GM19372 (cell line): ENCODE results near the gene ARID5B.
"Not testable (repeated sequence)": the region's sequence is repeated elsewhere in the genome, so short reads cannot be mapped to it uniquely, and the experiment has no call there.

ENCODE experiments used
- ATAC-seq: cut with Tn5 transposase; IDR thresholded peaks from one replicate; pipeline ENCODE4 v1.9.1; 2021; ENCODE audit warnings: mild to moderate bottlenecking, low read depth, moderate library complexity; ENCODE audit not compliant: unreplicated experiment

ARID5B gene, protein sequence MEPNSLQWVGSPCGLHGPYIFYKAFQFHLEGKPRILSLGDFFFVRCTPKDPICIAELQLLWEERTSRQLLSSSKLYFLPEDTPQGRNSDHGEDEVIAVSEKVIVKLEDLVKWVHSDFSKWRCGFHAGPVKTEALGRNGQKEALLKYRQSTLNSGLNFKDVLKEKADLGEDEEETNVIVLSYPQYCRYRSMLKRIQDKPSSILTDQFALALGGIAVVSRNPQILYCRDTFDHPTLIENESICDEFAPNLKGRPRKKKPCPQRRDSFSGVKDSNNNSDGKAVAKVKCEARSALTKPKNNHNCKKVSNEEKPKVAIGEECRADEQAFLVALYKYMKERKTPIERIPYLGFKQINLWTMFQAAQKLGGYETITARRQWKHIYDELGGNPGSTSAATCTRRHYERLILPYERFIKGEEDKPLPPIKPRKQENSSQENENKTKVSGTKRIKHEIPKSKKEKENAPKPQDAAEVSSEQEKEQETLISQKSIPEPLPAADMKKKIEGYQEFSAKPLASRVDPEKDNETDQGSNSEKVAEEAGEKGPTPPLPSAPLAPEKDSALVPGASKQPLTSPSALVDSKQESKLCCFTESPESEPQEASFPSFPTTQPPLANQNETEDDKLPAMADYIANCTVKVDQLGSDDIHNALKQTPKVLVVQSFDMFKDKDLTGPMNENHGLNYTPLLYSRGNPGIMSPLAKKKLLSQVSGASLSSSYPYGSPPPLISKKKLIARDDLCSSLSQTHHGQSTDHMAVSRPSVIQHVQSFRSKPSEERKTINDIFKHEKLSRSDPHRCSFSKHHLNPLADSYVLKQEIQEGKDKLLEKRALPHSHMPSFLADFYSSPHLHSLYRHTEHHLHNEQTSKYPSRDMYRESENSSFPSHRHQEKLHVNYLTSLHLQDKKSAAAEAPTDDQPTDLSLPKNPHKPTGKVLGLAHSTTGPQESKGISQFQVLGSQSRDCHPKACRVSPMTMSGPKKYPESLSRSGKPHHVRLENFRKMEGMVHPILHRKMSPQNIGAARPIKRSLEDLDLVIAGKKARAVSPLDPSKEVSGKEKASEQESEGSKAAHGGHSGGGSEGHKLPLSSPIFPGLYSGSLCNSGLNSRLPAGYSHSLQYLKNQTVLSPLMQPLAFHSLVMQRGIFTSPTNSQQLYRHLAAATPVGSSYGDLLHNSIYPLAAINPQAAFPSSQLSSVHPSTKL

DNA sequence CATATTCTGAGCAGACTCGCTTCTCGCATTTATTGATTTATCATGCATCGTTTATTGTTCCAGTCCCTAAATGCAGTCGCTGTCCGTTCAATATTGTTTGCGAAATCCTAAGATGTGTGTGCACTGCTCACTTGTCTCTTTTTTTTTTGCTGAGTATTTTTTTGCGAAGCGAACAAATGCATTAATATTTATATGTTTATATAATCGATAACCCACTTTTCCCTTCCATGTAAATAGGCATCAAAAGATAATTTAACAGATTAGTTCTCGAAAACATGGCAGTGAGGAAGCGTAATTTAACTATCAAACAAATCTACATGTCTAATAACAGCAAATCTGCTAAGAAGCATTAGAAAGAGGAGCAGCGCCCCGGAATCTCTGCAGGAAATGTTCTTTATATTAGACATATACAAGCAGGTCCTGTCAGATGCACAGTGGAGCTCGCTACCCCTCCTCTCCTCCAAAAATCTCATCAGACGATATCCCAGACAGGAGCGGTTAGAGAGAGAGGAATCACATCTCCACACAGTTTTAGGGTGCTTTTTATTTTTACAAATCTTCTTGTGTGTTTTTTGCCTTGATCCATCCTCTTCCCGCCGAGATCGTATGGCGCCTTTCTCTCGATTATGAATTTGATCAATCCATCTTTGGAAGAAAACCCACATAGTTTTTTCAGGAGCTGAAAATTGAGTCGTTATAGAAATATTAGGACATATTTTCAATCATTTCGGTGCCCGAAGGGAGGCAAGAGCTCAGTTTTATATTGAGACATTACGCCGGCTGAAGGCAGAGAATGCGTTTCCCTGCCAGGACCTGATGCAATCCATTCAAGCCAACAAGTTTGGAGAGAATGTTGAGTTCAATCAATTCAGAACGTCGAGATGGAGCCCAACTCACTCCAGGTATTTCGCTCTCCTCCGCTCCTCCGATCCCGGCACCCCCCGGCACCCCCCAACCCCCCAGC, at the start of gene ARID5B:
Gene ARID5B (plus strand): TSS at position 871 of the 964 bp plus-strand sequence. CDS start 11 bp downstream, at position 882.
- no peak for ATAC-seq

DNA sequence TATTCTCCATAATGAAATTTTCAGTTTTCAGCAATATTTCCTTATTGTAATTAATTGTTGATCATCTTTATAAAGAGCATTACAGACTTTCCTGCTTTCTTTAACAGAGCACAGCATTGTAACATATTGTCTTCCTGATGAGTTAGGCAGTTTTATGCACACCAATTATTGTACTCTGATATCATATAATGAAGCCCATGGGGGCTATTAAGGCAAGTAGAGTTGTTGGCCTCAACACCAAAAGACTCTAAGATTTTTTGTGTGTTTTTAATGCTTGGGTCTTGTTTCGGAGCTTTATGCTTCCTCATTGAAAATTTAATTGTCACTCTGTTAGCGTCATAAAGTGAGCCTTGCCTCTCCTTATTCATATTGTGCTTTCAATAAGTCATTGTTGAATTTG, 49.2 kb upstream of the ARID5B start:
- no peak for ATAC-seq

DNA sequence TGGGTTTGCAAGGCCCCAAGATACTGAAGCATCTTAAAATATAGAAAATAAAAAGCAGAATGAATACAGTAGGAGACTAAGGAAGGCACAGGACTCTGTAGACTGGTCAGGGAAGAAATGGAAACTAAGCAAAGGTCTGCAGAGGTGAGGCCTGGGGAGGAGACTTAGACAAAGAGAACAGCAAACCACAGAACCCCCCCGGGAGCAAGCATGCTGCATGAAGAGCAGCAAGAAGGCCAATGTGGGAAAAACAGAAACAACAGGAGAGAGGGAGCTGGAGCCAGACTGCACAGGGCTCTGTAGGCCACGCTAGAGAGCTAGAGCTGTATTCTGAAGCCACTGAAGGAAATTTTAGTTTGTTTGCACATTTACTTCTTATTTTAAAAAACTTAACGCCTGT, 45.7 kb upstream of the ARID5B start:
- no peak for ATAC-seq

DNA sequence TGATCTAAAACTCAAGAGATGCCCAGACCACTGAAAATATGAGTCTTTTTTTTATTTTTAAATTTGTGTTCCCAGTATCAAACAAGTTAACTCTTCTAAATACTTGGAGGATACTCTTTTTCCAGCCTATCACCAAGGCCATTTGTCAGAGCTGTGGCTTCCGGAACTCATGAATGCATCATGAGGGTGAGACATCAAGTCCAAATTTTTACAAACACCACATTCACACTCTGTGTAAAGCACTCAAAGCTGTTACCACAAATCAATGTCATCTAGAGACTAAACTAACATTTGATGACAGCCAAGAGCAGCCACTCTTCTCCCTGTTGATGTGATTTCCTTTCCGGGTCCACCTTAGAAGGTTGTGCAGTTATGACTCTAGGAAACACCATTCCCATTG, 43.8 kb upstream of the ARID5B start:
- ATAC-seq, result no peak

DNA sequence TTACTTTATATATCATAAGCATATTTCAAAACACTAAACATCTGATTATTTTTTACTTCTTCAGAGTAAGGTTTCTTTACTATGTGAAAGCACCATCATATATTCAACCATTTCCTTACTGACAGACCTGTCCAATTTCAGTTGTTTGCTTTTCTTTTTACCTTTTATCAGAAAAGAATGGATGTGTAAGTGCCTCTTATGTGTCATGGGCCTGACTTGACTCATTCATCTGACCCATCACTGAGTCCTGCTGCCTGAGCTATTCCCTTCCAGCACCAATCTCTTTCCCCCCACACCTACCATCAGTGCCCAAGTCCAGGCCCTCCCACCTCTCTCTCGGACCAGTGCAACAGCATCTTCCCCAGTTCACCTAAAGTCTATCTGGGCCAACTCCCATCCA, 41.7 kb upstream of the ARID5B start:
- ATAC-seq, result no peak

DNA sequence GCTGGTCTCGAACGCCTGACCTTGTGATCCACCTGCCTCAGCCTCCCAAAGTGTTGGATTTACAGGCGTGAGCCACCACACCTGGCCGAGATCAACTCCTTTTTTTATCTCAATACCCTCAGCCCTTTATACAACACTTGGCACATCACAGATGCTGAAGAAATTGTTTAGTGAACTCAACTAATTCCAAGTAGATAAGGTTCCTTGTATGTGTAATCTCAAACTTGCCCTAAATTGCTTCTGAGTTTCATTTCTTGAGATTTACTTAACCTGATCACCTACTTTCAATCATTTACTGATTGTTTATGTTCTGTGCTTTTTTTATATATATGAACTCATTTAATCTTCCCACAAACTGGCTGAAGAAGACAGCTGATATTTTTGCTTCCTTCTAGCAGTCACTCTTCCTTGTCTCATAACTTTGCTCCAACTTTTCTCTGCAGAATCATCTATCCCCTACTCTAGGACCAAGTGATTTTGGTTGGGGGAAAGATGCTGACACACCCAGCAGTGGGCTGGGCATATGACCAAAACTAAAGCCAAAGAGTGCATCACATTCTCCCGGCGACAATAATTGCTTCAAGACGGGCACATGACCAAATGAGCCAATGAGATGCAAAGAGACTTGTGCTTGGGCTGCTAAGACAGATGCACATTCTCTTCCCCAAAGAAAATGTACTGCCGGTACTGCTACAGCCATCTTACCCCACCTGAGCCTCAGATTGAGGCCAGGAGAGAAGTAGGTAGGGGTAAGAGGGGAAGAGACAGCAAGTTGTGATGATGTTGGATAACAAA, 40.3 kb upstream of the ARID5B start:
- no peak for ATAC-seq

DNA sequence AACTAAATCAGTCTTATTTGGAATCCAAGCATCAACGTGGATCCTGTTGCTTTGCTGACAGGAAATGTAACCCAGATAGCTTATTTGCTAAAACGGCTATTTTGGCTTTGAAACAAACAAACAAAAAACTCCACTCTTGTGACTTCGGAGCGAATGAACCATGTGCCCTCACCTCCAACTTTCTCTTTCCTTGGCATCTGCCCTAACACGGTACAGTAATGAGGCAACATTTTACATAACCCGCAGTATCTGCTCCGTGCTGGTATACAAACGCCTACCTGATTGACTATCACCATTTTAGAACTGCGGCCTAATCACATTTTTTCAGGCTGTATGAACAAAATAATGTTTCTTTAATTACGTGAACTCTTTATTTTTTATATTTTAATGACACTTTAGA, 37.5 kb upstream of the ARID5B start:
- no peak for ATAC-seq

DNA sequence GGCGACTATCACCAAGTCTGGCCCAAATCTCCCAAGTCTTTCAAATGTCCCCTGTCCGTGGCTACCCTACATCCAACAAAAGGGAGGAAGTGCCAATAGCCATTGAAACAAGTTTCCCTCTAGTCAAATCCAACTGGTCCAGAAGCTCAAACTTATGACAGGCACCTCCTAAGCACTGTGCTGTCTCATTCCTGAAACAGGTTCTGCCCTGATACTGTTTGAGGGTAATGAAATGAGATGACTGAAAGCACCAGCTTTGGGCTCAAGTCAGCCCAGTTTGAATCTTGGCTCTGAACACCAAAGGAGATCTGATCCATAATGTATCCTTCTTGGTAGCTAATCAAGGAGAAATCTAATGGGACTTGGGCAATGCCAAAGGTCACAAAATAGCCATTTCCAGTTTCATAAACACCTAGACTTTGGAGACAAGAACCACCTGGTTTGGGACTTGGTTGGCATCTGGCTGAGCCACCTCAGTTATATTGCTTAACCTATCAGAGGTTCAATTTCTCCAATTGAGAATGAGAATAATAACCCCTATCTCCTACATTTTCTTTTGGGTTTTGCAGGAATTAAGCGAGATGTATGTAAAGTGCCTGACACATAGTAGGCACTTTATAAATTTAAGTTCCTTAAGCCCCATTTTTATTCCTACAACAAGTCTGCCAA, 34.7 kb upstream of the ARID5B start:
- ATAC-seq, result no peak

DNA sequence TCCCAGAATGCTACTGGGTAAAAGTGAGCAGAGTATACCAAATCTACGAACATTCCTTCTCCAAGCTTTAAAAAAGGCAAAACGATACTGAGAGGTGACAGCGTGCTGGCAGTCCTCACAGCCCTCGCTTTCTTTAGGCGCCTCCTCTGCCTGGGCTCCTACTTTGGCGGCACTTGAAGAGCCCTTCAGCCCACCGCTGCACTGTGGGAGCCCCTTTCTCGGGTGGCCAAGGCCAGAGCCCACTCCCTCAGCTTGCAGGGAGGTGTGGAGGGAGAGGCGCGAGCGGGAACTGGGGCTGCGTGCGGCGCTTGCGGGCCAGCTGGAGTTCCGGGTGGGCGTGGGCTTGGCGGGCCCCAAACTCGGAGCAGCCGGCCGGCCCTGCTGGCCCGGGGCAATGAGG, 34.1 kb upstream of the ARID5B start:
- ATAC-seq, result not testable (repeated sequence)

DNA sequence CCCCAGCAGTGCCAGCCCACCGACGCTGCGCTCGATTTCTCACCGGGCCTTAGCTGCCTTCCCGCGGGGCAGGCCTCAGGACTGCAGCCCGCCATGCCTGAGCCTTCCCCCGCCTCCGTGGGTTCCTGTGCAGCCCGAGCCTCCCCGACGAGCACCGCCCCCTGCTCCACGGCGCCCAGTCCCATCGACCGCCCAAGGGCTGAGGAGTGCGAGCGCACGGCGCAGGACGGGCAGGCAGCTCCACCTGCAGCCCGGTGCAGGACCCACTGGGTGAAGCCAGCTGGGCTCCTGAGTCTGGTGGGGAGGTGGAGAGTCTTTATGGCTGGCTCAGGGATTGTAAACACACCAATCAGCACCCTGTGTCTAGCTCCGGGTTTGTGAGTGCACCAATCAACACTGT, 33.7 kb upstream of the ARID5B start:
- ATAC-seq, result not testable (repeated sequence)

DNA sequence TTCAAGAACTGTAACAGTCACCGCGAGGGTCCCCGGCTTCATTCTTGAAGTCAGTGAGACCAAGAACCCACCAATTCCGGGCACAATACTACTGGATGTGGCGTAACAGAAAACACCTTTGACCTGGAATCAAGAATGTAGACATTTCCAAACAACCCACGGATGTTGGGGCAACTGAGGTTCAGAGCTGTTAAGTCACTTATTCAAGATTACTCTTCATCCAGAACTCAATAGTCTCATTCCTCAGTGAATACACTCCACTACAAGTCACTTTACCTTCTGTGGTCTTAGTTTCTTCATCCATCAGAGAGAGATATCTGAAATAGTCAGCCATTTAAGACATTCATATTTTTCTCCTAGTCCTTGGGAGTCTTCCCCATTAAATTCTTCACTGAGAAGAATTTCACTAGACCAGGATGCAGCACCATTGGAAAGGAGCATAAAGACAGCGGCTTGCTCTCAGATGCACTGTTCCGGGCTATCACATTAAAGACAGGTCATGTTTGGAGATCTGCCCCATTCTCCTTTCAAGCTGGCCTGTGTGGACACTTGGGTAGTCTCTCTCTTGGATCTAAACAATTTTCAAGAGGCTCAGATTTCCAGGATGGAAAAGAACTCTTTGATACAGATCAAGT, 32.3 kb upstream of the ARID5B start:
- no peak for ATAC-seq

DNA sequence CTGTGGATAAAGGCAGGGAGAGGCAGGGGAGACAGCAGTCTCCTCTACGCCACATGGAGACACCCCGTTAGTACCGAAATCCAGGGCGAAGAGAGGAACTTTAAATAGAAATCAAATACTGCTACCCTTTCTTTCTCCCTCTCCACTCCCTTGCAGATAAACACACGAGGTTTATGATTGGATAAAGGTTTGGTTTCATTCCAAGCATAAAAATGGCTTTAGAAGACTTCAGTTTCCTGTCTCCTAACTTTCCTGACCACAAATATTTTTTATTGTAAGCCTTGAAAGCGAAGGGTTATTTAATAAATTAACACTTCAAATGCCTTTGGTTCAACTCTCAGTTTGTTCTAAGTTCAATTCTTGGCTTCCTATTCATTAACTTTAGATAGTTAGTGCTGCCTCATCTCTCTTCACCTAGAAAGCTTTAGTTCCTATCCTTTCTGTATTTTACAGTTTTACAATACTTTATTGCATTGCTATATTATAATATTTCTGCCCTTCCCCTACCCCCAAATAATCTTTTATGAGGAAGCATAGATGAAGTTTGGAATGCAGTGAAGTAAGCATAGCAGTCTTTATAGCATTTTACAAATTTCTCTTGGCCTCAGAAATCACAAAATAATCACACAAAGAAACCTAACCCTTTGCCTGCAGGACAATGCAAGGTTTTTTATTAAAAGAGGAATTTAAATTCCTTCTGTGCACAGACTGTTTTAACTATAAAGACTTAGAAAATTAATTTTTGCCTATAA, 31.5 kb upstream of the ARID5B start:
- no peak for ATAC-seq

DNA sequence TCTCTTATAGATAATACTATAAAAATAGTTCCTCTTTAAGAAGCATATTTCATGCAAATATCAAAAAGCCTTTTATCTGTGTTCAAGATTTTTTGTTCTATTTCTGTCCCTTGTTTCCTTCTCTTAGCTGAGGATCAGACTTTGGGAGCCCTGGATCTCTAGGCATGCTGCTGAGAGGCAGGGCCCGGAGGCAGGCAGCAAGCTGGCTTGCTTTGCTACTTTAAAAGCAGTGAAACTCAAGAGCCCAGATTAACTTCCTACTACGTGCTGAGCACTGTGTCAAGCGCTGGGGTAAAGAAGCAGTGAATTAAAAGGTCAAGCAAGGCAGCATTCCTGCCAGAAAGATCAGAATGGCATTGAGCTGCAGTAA, 31.0 kb upstream of the ARID5B start:
- no peak for ATAC-seq

DNA sequence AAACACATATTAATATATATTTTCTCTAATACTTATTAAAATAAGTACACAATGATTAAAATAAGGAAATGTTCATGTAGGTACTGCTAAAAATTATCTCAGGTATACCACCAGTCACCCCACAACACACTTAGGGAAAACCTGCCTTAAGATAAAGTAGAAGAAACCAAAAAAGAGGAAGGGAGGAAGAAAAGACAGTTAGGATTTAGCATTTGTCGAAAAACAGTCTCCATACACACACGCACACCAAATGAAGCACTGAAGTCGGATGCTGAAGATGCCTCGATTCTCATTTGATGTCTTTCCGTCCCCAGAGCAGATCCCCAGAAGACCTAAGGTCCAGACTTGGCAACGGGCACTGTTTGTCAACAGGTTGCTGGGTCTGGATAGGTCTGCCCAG, 30.0 kb upstream of the ARID5B start:
- no peak for ATAC-seq

DNA sequence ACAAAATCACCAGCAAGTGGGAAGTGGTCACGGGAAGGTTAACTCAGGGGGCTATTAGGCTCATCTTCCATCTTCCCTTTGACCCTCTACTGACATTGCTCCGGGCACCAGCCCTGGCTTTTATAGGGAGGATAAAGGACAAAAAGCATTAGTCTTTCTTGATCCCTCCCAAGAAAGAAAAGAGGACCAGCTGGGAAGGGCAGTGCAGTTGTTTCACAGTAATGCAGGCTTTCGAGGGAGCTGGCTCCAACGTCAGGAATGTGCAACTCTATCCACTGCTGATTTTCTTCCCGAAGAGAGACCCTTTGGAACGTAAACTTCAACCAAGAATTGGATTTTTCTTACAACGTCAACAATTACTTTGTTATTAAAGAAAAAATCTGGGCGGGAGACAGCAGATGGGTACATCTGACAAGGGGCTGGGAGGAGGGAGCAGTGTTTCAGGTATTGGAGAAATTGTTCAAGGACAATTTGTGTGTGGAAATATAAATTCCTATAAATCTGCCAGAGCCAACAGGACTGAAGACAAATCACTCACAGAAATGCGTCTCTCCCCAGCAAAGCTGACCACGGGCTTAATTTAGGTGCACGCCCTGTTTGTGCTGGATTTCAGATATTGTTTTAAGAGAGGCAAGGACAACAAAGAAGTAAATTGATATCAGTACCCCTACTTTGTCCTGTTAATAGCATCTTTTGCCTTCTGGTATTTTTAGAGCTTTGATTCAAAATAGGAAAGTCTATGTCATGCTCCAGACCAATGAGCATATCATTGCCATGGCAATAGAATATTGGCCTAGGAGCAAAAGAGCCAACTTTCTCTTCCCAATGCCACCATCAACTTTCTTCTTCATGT, 23.4 kb upstream of the ARID5B start:
- no peak for ATAC-seq

DNA sequence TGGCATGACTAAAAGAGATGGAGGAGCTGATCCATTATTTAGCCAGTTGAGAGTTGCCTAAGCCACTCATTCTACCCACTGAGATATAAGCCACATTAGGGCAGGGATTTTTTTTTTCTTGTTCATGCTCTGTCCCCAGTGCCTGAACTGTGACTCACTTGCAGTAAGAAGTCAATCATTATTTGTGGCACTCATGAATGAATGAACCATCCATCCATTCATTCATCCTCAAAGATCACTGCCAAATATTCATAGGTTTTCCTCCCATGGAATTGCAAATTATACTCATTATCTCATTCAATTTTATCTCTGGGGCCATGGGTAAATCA, 22.8 kb upstream of the ARID5B start:
- no peak for ATAC-seq
